Endothelial cell of umbilical vein (primary cell): Measurements from ENCODE around the gene GJB4. TPM values are rescaled to one million over a fixed set of nuclear protein-coding genes. Genes with fewer than 3 reads are reported as not detected.

Source experiments
- BruUV-seq: library from RNA; stranded (reverse); fragments of 400-500 nt; replicated peaks from 2 replicates; lab custom pipeline; 2021; lab: Mats Ljungman, UMichigan
- CTCF ChIA-PET: fragments of 300-600, 350-600 bp; sonication (Branson Sonifier 250); formaldehyde crosslinking; loops from one replicate; lab custom pipeline; 2021; ENCODE audit warnings: antibody characterized with exemption, inconsistent platforms; lab: Charles Lee
- POLR2A ChIA-PET: fragments of 300-600, 350-600 bp; sonication (Branson Sonifier 250); formaldehyde crosslinking; loops from one replicate; lab custom pipeline; 2021; ENCODE audit warnings: antibody characterized with exemption, inconsistent platforms; lab: Charles Lee
- DNase-seq: peaks from one replicate; pipeline ENCODE4 v3.0.0-alpha.2; 2011; ENCODE audit warnings: low read depth, low spot score
- FAIRE-seq: peaks from 2 replicates; lab custom pipeline; 2011; peaks lifted over from hg19 to GRCh38; lab: Jason Lieb, UNC
- H2AFZ ChIP-seq: 2 replicates; pipeline ENCODE4 v1.6.0; 2012; ENCODE audit warnings: low read depth, low read length, control low read depth, inconsistent platforms
- H3K27ac ChIP-seq: 2 replicates; pipeline ENCODE4 v1.5.1; 2011; ENCODE audit warnings: low read depth, mild to moderate bottlenecking, control low read depth, low read length, moderate library complexity; ENCODE audit not compliant: insufficient read depth
- H3K27me3 ChIP-seq, 2 experiments: 2 replicates each; pipeline versions ENCODE4 v1.6.0 to v1.6.1; 2011; ENCODE audit warnings: low read length in 2 of 2, mixed read lengths in 1 of 2; ENCODE audit not compliant: control insufficient read depth in 2 of 2, insufficient read depth in 2 of 2
- H3K36me3 ChIP-seq, 2 experiments: 2 replicates in 1 of 2; 3 replicates in 1 of 2; pipeline ENCODE4 v1.5.1; 2011; ENCODE audit warnings: low read length in 2 of 2, mild to moderate bottlenecking in 1 of 2, moderate library complexity in 1 of 2; ENCODE audit not compliant: control insufficient read depth in 2 of 2, insufficient read depth in 2 of 2; ENCODE audit errors: extremely low read depth in 1 of 2
- H3K4me1 ChIP-seq: 3 replicates; pipeline ENCODE4 v1.5.1; 2011; ENCODE audit warnings: mild to moderate bottlenecking, low read length; ENCODE audit not compliant: control insufficient read depth, insufficient read depth; ENCODE audit errors: extremely low read depth
- H3K4me2 ChIP-seq: 2 replicates; pipeline ENCODE4 v1.6.1; 2011; ENCODE audit warnings: low read length, control low read depth, mixed read lengths; ENCODE audit not compliant: insufficient read depth
- H3K4me3 ChIP-seq, 3 experiments: fragments of 200-600 bp in 1 of 3; sonication (generic), shearing (Covaris generic) in 1 of 3; replicated peaks in 1 of 3; 2 replicates each; pipeline ENCODE4 v1.5.1; 2011 to 2016; ENCODE audit warnings: control low read depth in 3 of 3, low read length in 3 of 3, mild to moderate bottlenecking in 2 of 3, inconsistent platforms in 1 of 3, low read depth in 1 of 3, moderate library complexity in 1 of 3; ENCODE audit not compliant: insufficient read depth in 1 of 3
- H3K79me2 ChIP-seq: 2 replicates; pipeline ENCODE4 v1.6.0; 2012; ENCODE audit warnings: low read length, inconsistent platforms; ENCODE audit not compliant: control insufficient read depth, insufficient read depth
- H3K9ac ChIP-seq: replicated peaks from 2 replicates; pipeline ENCODE3; 2011; ENCODE audit warnings: low read length, control low read depth; ENCODE audit not compliant: insufficient read depth; ENCODE audit errors: extremely low read depth
- H3K9me1 ChIP-seq: replicated peaks from 3 replicates; pipeline ENCODE4 v1.6.0; 2011; ENCODE audit warnings: mild to moderate bottlenecking, low read length; ENCODE audit not compliant: control insufficient read depth, insufficient read depth; ENCODE audit errors: extremely low read depth
- H3K9me3 ChIP-seq: replicated peaks from 2 replicates; pipeline ENCODE4 v1.5.1; 2012; ENCODE audit warnings: low read length, inconsistent platforms; ENCODE audit not compliant: control insufficient read depth, insufficient read depth
- H4K20me1 ChIP-seq: replicated peaks from 2 replicates; pipeline ENCODE3; 2011; ENCODE audit warnings: mild to moderate bottlenecking, low read length; ENCODE audit not compliant: control insufficient read depth, insufficient read depth; ENCODE audit errors: extremely low read depth
- CTCF ChIP-seq, 2 donors: IDR thresholded peaks; 1 replicate in 1 of 2; 2 replicates in 1 of 2; pipeline ENCODE4 v1.5.1; 2011; ENCODE audit warnings: low read length in 2 of 2, mild to moderate bottlenecking in 2 of 2, moderate library complexity in 2 of 2, control low read depth in 1 of 2, inconsistent platforms in 1 of 2, low read depth in 1 of 2; ENCODE audit not compliant: insufficient read depth in 1 of 2; ENCODE audit errors: extremely low read depth in 1 of 2
- EZH2 ChIP-seq: IDR thresholded peaks from 2 replicates; pipeline ENCODE4 v1.6.1; 2012; ENCODE audit warnings: borderline replicate concordance, low read depth, mild to moderate bottlenecking, moderate library complexity, low read length, inconsistent platforms; ENCODE audit not compliant: severe bottlenecking
- FOS ChIP-seq: IDR thresholded peaks from 2 replicates; pipeline ENCODE4 v1.6.1; 2011; ENCODE audit warnings: mild to moderate bottlenecking, low read length, moderate library complexity, borderline replicate concordance; ENCODE audit not compliant: insufficient read depth
- GATA2 ChIP-seq: IDR thresholded peaks from 2 replicates; pipeline ENCODE4 v1.7.0; 2011; ENCODE audit warnings: low read depth, mild to moderate bottlenecking, moderate library complexity, mixed read lengths, low read length; ENCODE audit not compliant: insufficient read length, insufficient read depth
- JUN ChIP-seq: IDR thresholded peaks from 2 replicates; pipeline ENCODE4 v1.6.1; 2011; ENCODE audit warnings: borderline replicate concordance, low read depth; ENCODE audit not compliant: insufficient read length, insufficient read depth
- MAX ChIP-seq: IDR thresholded peaks from 2 replicates; pipeline ENCODE4 v1.6.1; 2011; ENCODE audit not compliant: insufficient read depth, insufficient read length
- MYC ChIP-seq: IDR thresholded peaks from one replicate; pipeline ENCODE4 v1.6.1; 2011; ENCODE audit warnings: mild to moderate bottlenecking, low read depth, low read length
- POLR2A ChIP-seq: IDR thresholded peaks from 2 replicates; pipeline ENCODE4 v1.6.1; 2012; ENCODE audit warnings: low read depth, mild to moderate bottlenecking, control low read depth, low read length
- POLR2AphosphoS5 ChIP-seq: IDR thresholded peaks from 2 replicates; pipeline ENCODE4 v1.6.1; 2012; ENCODE audit warnings: low read depth, mild to moderate bottlenecking, control low read depth, low read length, moderate library complexity; ENCODE audit not compliant: insufficient read depth
- dilution Hi-C: fragments of 300-500 bp; cut with MboI; formaldehyde crosslinking; loops from one replicate; pipeline ENCODE4 v1.15.0; 2019; ENCODE audit warnings: low sequenced_read_pairs; ENCODE audit not compliant: extremely low pct_ligation_motif_present
- intact Hi-C: fragments of 100-400 bp; cut with micrococcal nuclease; formaldehyde crosslinking; loops from one replicate; pipeline ENCODE4 v1.10.0; 2022
- polyA plus RNA-seq, 4 experiments: library from polyadenylated mRNA; depleted of rRNA in 3 of 4; stranded (reverse) in 3 of 4; unstranded in 1 of 4; fragments of >200 nt; gene quantifications; 2 replicates each; pipeline versions ENCODE4 v1.2.1 to v1.2.3, GENCODE V29; 2011 to 2012; ENCODE audit warnings: missing spikeins in 1 of 4
- total RNA-seq: library from RNA; stranded (reverse); gene quantifications from 2 replicates; pipeline ENCODE4 v1.2.3, GENCODE V29; 2021

Gene GJB4
- total and polyA plus RNA-seq, 2 donors (not counting 3 experiments of a cell fraction or from before 2014, with no cell fraction given) = not detected

GRCh38 chr1:34721646-34722355, 37.7 kb upstream of the GJB4 start:
- no peaks in the 10 kb centered on the region for H3K9me3 ChIP-seq
- H3K27ac ChIP-seq = no peak overlapping the region
- no peak overlapping the region for H2AFZ ChIP-seq
- H3K9ac ChIP-seq = no peak overlapping the region
- no peak overlapping the region for H3K4me3 ChIP-seq
- POLR2A ChIA-PET = no interaction called here
- intact Hi-C loops = no loop called here
- H3K79me2 ChIP-seq = no peaks in the 10 kb centered on the region
- H3K27me3 ChIP-seq = no peaks in the 10 kb centered on the region
- CTCF ChIA-PET = no interaction called here
- no peaks in the 10 kb centered on the region for H3K36me3 ChIP-seq
- FAIRE-seq (no peak), DNase-seq (no peak)
- dilution Hi-C loops = no loop called here
- no peak overlapping the region for H3K4me2 ChIP-seq
- H4K20me1 ChIP-seq = no peaks in the 10 kb centered on the region
- no TSS peak for BruUV-seq
- no peaks in the 10 kb centered on the region for H3K4me1 ChIP-seq
- TF ChIP-seq EZH2 = no peak
- no peak for TF ChIP-seq FOS
- no peak for TF ChIP-seq CTCF (IDR thresholded peaks at IDR 0.05; ENCODE audit: extremely low read depth in 1 of 2, insufficient read depth in 1 of 2, low read depth in 1 of 2, low read length in 2 of 2)
- no peak for TF ChIP-seq POLR2AphosphoS5
- no peak for TF ChIP-seq MYC
- TF ChIP-seq POLR2A = no peak
- no peak for TF ChIP-seq GATA2
- TF ChIP-seq MAX = no peak
- no peak for TF ChIP-seq JUN
- no peaks in the 10 kb centered on the region for H3K9me1 ChIP-seq
